ENCODE results near the gene CYP27C1.

- TF ChIP-seq CTCF (IDR thresholded peaks at IDR 0.05): no peak
- TF ChIP-seq POLR2A (IDR thresholded peaks at IDR 0.05): no peak
These were observed at the start of gene CYP27C1 for GRCh38 chr2:127220102-127220767.

All from lower leg skin (tissue), 3 donors.